Suppressor macrophage treated with lipopolysaccharide for 1 hour (primary cell): ENCODE measurements around the gene DTL.
"Not testable (repeated sequence)": the region's sequence is repeated elsewhere in the genome, so short reads cannot be mapped to it uniquely, and the experiment has no call there.

Source experiments
- DNase-seq, 3 donors: peaks; one replicate each; pipeline ENCODE4 v3.0.0-alpha.2; 2020 to 2022

DTL gene

GRCh38 chr1:212035123-212035834 lies at the start of gene DTL, which contains the start of gene INTS7:
TSS of gene DTL (plus strand) at chr1:212035748. CDS start at chr1:212035891, 143 bp downstream.
TSS of gene INTS7 (minus strand) at chr1:212035557. CDS start at chr1:212035437, 120 bp downstream.
- peak; percentile 99 to 100 (median 100) for DNase-seq

DNA sequence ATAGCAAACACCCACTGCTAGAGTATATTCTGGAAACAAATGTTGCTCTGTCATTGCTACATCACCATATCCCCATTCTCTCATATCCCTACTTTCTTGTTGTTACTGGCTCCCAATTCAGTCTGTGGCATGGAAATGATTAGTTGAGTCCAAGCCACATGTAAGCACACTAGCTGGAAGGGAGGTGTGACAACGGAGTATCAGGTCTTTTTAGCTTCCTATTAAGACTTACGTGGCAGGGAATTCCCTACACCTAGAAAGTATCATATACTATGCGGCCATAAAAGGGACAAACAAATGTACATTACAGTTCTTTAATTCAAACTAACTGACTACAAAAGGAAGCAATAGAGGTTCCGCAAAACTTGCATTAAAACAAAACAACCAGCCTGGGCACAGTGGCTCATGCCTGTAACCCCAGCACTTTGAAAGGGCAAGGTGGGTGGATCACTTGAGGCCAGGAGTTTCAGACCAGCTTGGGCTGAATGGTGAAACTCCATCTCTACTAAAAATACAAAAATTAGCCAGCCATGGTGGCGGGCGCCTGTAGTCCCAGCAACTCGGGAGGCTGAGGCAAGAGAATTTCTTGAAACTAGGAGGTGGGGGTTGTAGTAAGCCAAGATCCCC lies 48.8 kb upstream of the DTL start:
- DNase-seq: no peak

- DNase-seq: no peak
Measured at GRCh38 chr1:211991695-211992094, 43.9 kb upstream of the DTL start.

- not testable (repeated sequence) for DNase-seq
Measured at GRCh38 chr1:211997426-211997825, 38.1 kb upstream of the DTL start.

GRCh38 chr1:212002536-212002935 lies 33.0 kb upstream of the DTL start:
- DNase-seq: no peak

GRCh38 chr1:212004895-212005608 lies 30.5 kb upstream of the DTL start:
- DNase-seq: no peak

DNA sequence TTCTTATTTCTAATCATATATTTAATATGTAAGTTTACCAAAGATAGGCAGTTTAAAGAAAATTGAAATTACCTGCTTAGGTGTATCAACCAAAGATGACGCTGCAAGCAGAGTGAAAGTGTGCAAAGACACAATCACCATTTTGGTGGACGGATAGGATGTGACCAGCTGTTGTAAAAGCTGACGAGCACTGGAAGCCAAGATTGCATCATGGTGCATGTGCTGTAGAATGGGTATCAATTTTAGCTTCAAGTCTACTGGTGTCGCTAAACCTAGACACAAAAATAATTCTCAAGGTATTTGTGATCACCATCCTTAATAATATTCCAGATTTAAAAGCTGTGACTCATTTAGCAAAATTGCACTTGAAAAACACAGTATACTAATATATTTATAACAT lies 28.4 kb upstream of the DTL start:
- DNase-seq: peak in 1 of 3 donors; percentile 5

DNA sequence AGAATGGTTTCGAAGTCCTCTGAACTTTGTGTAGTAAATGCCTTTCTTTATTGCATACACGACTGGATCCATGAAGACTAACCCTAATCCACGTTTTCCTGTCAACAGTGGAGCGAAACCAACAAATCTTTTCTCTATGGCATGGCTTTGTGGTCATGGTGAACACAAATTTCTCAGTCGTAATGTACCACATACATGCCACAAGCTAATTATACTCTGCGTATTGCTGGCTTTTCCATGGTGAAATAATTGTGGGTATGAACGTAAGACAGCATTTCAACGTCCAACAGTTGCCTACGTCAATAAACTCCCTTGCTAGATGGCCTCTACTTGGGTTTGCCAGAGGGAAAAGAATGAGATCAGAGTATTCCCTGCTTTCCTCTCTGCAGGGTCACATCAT lies 27.7 kb upstream of the DTL start:
- DNase-seq: no peak

DNA sequence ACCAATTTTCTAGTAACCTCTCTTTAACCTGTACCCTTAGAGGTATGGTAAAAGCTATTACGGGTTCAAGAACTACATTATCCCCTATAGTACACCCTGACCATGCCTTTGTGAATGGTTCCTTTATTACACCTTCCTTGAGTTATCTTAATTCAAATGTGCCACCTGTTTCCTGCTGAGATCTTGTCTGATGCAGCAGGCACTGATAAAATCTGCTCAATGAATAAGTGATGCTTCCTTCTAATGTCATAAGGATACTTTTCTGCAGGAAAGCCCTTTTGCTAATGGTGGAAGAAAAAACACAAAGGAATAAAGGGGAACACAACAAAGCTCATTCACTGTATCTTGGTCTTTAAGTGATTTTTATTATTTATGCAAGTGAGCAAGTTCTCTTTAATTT lies 26.0 kb upstream of the DTL start:
- no peak for DNase-seq

GRCh38 chr1:212010004-212010403 lies 25.5 kb upstream of the DTL start:
- no peak for DNase-seq

- peak; percentile 75 to 81 (median 78) for DNase-seq
Measured at GRCh38 chr1:212012034-212012740, 23.4 kb upstream of the DTL start.

DNA sequence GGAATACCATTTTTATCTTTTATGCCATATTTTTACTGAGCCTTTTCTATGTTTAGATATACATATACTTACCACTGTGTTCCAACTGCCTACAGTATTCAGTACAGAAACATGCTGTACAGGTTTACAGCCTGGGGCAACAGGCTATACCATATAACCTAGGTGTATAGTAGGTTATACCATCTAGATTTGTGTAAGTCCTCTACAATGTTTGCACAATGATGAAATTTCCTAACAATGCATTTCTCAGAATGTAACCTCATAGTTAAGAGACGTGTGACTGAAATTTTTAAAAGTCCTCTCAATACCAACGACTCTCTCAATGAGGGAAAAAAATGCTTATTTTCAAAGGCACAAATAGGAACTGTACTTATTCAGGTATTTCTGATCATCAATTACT lies 21.9 kb upstream of the DTL start:
- no peak for DNase-seq

DNA sequence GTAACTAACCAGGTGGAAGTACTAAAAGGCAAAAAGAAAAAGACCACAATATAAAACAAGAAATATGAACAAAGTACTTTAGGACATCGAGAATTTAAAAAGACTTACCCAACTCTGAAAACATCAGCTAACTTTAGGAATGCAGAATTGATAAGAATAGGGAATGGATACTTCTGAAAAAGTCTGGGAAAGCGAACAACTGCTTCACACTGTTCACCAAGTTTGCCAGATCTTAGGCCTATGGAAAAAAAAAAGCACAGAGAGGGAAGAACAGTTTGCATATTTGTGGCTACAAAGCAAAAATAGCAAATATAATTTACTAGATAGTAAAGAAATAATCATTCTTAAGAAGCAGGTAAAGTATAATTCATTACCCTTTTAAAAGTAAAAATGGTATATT lies 14.6 kb upstream of the DTL start:
- no peak for DNase-seq

DNA sequence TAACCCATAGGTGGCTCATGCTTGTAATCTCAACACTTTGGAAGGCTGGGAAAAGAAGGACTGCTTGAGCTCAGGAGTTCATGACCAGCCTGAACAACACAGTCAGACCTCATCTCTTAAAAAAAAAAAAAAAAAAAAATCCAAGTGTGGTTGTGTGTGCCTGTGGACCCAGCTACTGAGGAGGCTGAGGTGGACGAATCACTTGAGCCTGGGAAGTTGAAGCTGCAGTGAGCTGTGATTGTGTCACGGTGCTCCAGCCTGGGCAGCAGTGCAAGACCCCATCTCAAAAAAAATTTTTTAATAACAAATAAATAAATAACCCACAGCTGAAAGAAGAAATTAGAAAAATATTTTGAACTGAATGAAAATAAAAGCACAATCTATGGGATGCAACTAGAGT lies 14.0 kb upstream of the DTL start:
- DNase-seq: no peak

GRCh38 chr1:212022908-212023307 lies 12.6 kb upstream of the DTL start:
- not testable (repeated sequence) for DNase-seq

GRCh38 chr1:212024469-212025149 lies 10.9 kb upstream of the DTL start:
- no peak for DNase-seq

DNA sequence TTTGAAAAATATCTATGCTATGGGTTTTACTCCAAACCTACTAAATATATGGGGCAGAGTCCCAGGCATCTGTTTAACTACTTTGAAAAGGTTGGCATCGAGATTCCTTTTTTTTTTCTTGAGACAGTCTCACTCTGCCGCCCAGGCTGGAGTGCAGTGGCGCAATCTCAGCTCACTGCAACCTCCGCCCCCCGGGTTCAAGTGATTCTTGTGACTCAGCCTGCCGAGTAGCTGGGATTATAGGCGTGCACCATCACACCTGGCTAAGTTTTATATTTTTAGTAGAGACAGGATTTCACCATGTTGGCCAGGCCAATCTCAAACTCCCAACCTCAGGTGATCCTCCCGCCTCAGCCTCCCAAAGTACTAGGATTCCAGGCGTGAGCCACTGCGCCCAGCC lies 7.8 kb upstream of the DTL start:
- not testable (repeated sequence) for DNase-seq

DNA sequence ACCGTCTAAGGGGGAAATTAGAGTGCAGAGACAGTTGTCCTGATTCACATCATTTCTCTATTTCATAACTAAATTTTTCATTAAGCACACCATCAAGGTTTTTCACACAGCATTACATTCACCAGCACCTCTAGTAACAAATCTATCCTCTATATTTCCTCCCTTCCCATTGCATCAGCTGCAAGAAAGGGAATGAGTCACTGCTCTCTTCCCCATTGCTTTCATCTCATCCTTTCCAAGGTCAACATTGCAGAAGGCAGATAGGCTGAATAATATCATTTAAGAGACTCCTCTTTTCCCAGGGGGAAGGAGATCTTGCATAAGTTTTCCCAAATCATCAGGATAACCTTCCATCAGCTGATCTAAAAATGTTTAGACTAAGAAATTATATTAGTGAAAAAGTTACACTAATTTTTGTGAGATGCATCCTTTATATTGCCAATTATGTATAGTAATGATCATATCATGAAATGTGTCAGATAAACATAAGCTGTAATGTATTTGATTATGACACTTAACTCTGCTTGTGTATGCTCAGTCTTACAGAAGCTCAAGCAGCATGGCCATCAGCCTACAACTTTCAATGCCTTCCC lies 4.5 kb upstream of the DTL start:
- DNase-seq: peak; percentile 34 to 61 (median 56)

DNA sequence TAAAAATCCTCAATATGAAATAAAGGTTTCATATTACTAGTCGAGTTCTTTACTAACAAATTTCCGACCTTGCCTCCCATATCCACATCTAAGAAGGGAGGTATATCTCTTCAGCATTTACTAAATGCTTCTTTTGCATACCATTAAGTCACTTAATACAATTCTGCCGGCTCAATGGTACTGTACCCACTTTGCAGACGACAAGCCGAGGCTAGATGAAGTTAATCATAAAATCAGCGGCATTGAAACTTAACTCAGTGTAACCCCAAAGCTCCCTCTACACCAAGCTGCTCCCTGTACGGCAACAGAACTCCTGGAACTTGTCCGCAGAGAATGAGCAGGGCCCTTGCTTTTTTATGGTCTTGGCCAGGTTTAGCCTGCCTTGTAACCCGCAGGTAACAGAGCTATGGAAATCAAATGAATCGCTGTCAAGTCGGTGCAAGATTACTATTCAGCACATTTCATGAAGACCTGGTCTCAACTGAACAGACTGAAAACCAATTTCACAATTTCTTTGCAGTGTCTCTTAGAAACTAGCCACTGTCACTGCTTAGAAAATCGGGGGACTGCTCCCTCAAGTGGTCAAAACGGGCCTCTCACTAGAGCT lies 929 bp upstream of the DTL start:
- no peak for DNase-seq

DNA sequence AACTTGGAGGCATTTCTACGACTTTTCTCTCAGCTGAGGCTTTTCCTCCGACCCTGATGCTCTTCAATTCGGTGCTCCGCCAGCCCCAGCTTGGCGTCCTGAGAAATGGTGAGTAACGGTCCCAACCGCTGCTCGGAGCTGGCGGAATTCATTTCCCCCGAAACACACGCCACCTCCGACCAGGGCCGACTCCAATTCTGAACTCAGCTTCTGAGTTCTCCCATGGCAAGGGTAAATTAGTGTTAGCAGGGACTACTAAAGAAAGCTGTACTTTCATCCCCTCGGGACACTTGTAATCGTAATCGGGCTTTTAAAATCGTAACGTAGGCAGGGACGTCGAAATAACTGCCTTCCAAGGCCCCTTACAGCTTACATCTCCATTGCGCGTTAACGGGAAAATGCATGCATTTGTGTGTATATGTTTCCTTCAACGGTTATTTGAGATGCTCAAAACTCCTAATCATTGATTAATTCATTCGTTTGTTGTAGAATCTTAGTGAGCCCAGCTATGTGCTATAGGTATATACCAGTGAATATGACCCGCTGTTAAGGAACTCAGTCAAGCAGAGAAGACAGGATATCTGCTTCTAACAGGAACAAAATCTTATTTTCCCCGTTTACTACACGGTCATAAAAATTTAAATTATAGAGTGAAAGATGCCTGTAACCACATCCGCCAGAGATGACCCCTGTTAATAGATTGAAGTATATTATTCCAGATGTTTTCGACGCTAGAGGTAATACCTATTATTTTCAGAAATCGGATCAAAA lies 472 bp downstream of the DTL start:
- DNase-seq: no peak

DNA sequence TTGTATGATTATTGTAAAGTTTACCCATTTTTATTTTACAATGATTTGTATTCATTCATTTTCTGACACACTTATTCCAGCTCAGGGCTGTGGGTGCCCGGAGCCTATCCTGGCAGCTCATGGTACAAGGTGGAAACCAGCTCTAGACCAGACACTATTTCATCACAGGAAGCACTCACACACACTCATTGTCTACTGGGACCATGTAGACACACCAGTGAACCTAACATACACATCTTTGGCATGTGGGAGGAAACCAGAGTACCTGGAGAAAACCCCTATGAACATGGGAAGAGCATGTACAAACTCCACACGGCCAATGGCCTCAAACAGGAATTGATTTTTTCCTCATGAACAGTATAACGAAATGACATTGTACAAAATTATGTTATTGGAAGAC lies 2.4 kb downstream of the DTL start:
- no peak for DNase-seq
